Activated T-helper 1 cell treated with Interleukin-2 at 50 U/mL for 16 hours (primary cell): ENCODE data around the gene CITED1.
"Not testable (repeated sequence)": the region's sequence is repeated elsewhere in the genome, so short reads cannot be mapped to it uniquely, and the experiment has no call there.

Source experiments
- DNase-seq: peaks from one replicate; pipeline ENCODE4 v3.0.0-alpha.2; 2020; ENCODE audit warnings: low read depth

CITED1 gene, protein sequence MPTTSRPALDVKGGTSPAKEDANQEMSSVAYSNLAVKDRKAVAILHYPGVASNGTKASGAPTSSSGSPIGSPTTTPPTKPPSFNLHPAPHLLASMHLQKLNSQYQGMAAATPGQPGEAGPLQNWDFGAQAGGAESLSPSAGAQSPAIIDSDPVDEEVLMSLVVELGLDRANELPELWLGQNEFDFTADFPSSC

DNA sequence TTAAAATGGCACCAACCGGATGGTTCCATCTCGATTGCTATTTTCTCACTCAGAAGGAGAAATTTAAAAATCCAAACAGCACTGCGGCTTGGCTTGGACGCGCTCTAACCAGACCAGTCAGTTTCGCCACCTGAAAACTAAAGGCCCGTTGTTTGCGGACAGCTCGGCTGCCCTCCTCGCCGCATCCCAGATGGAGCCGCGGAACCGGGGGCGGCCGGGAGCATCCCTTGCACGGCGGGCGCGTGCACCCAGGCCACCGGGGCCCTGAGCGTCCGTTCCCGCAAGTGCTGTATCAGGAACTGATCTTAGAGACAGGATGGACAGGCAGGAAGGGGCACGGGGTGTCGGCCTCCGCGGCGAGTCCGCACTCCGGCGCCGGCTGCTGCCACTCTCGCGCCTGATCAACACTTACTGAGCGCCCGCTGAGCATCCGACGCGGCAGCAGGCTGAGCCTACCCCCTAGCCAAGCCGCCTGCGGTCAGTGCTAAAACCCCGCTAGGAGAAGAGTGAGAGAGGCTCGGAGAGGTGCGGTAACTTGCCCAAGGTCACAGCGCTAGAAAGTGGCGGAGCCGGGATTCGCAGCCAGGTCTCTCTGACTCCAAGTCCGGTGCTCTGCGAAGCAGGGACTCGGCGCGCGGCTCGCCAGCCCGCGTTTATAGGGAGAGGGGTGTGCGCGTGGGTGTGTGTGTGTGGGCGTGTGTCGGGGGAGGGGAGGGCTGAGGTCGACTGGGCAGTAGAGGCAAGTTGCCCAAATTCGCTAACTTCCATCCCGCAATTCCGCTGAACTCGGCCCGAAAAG is at the start of gene CITED1:
Gene CITED1, minus strand, starts transcription at position 629 of the 799 bp plus-strand sequence. CDS start 3,045 bp downstream, outside the sequence.
- DNase-seq = no peak

DNA sequence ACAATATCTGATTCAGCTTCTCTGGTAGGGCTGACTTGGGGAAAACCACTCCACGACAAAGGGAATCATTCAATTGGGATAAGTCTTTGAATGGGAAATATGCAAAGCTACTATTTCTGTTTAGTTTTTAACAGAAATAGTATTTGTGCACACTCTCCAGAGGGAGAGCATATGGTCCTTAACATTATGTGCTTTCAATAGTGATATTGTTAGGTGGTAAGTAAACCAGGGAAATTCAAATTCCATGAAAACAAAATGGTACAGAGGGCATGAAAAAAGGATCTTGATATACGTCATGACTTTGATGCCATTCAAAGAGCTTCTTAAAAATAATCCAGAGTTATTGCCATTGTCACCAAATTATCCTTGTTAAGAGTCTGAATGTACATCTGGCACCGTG is 47.1 kb upstream of the CITED1 start:
- DNase-seq = no peak

DNA sequence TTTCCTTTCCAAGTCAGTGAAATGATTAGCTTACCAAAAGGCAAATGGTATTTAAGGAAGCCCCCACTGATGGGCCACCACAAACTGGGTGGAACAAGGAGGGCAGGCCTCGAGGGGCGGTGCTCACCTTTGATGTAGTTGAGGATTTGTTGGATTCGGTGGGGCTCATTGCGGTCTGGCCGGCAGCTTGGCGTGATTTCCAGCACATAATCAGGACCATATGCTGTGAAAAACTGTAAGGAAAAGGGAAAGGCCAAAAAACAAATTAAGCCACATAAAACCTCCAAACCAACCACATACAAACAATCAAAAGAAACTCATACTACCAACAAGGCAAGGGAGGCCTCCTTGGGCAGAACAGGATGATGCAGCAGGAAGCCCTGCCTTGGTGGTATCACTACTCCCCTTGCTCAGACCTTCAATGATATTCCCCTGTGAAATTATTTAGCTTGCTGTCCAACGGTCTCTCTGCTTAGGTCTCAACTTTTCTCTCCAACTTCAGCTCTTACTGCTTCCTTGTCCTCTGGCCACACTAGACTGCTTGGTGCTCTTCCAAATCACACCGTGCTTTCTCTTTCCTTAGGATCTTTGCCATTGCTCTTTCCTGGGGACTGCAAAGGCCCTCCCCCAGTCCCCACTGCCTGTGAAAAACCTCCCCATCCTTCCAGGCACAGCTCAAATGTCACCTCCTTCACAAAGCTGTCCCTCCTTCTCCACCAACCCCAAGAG is 46.1 kb upstream of the CITED1 start:
- no peak for DNase-seq

DNA sequence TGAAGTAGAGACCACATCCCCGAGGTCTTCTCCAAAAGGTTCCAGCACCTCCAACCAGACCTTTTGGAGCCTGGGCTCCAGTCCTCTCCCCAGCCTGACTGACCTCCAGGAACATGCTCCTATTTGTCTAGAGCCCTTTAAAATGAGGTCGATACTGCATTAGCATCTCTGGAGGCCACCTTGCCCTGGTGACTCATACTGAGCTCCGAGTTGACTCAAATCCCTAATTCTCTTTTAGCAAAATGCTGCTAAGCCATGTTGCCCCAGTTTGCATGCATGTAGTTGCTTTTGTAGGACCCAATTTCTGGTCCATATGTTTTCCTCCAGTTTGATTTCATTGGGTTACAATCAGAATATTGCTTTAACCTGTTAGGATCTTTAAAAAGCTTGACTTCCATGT is 43.5 kb upstream of the CITED1 start:
- DNase-seq = no peak

DNA sequence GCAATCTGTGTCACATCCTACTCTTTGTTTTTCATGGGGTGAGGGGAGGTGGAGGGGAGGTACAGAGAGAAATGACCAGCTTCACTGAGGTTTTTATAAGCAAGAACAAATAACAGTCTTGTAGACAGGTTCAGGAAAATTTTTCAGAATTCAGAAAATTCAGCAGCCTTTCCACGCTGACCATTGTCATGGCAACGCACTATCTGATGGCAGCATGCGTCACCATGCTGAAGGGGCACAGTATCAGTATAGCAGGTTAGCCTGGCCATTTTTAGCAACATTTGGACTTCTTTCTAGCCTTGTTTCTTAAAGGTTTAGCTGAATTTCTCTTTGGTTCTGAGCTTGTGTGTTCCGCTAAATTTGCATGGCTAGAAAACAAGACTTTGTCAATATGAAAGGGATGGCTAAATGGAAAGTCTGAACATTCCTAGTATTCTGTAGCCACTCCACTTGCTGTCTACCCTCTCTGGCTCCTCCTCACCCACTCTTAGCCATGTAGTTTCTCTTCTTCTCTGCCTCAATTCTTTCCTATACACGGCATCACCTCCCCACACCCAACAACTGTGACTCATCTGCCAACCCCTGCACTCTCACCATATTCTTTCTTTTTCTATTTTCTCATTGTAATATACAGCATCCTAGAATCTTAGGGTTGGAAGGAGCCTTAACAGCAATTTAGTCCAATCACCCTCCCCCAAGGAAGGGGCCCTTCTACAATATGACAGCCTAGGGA is 42.7 kb upstream of the CITED1 start:
- DNase-seq = no peak

DNA sequence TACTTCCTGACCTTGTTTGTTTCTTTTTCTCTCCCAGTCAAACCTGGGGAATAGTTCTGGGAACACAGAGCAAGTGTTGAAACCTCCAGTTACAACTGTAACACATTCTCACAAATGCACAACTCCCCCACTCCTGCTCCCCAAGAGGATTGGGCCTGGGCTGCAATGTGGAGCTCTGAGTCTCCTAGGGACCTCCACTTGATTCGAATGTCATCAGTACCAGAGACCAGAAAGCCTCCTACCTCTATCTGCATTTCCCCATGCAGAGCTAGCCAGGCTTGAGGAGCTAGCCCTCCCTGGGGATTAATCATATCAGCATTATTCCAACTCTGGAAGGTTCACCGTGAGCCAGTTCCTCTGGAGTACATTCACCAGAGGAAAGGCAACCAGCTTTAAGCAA is 41.7 kb upstream of the CITED1 start:
- no peak for DNase-seq

DNA sequence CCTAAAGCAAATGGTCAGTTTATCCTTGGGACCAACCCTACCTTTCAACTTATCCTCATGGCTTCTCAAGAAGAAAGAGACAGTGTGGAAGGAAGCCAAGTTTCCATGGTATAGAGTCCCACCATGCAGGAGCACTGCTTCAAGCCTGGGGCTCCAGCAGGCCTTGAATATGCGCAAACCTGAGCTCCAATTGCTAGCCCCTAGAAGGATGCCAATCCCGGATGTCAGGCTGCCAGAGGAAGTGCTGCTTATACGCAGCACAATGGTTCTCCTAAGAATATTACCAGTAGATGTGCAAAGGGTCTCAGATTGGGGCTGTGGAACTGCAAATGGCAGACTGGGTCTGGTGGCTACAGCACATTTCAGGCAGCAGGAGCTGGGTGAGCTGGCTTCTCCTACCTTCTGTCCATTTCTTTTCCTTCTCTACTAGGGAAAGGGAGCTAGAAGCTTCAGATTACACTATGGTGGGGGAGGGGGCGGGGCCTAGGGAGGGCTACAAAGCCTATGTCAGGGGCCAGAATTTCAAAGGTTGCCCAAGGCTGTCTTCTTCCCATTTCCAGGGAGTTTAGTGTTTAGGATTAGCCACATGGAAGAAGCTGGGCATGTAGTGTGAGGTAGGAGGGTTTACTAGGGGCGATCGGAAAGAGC is 40.7 kb upstream of the CITED1 start:
- DNase-seq = no peak

DNA sequence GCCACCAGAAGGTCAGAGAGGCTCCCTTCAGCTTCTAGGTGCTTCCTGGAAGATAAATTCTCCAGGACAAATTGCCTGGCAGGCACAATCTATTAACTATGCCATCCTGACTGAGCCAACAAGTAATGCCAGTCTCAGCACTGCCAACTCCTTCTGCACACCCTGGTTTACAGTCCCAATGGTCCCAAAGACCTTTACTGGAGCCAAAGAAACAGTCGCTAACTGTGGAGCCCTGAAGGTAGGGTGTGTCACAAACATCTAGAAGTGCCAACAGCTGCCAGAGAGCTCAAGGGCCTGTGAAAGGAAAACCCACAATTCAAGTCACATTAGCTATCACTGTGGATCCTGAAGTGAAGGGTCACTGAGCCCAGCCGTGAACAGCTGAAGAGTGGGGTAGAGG is 34.9 kb upstream of the CITED1 start:
- no peak for DNase-seq

DNA sequence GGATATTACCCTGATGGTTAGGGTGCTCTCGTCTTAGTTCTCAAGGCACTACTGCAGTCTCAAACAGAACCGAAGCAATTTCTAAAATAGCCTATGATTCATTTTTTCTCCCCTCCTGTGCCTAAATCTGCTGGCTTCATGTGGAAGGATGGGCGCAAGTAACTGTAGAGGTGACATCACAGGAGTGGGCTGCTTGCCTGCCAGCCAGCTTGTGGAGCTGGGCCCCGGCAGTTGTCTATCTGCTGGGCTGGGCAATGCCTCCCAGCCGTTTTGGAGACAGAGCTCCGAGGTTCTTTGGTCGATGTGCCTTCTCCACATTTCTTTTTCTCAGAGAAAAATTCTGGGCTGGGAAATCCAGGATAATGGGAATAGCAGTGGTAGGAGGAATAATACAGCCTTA is 34.3 kb upstream of the CITED1 start:
- no peak for DNase-seq

DNA sequence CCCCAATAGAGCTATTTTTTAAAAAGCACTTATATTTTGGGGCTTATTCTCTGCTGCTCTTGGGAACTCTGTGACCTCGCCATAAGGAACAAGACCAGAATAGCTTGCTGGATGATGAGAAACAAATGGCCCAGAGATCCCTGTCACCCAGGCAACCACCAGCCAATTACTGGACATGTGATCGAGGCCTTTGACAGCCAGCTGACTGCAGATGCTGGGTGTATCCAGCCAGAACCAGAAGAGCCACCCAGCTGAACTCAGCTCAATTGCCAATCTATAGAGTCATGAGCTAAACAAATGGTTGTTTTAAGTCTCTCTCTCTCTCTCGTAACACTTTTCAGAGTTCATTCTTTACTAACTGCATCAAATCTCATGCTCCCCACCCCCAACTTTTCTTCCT is 24.4 kb upstream of the CITED1 start:
- DNase-seq = no peak

DNA sequence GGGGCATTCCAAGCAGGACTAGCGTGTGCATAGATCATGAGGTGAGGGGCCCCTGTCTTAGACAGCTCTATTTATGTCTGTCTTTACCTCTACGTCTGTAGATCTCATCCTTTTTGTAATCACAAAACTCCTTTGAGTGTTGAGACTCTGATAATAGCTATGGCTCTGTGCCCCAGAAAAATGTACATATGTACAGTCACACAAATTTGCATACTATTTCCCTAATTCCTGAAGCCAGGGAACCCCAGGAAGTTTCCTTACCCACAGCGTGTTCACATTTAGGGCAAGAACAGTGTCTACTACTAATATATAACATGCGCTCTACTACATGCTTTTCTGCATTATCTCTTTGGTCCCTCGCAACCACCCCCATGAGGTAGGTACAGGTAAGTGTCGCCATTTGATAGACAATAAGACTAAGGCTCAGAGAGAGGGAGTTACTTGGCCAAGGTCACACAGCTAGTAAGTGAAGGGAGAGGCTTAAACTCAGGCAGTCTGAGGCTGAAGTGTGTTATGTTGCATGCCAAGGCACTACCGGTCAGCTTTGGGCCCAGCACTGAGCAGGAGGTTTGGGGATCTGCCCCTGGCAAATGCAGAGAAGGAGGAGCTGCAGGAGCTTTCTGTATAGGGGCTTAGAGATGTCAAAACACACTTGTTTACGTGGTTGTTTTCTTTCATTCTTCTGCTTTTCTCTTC is 21.0 kb upstream of the CITED1 start:
- DNase-seq = no peak

DNA sequence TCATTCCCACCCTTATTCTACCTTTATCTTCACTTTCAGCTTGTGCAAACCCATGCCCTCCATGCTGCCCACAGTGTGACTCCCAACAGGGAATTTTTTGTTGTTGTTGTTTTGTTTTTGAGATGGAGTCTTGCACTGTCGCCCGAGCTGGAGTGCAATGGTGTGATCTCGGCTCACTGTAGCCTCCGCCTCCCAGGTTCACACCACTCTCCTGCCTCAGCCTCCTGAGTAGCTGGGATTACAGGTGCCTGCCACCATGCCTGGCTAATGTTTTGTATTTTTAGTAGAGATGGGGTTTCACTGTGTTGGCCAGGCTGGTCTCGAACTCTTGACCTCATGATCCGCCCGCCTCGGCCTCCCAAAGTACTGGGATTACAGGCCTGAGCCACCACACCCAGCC is 13.9 kb upstream of the CITED1 start:
- not testable (repeated sequence) for DNase-seq

DNA sequence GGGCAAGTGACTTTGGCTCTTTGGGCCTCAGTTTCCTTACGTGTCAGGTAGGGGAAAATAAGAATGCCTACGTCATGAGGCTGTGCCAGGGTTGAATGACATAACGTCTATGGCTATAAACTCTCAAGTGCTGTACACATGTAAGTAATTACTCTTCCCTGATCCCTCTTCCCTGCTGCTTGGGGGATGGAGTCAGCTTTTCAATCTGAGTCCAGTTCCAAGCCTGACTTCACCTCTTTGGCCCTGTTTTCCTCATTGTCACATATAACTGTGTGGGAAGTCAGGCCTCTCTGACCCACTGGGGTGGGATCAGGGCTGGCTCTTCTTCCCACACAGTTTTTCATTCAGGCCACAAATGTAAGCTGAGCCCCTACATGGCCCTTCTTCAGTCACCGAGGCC is 11.4 kb upstream of the CITED1 start:
- no peak for DNase-seq

DNA sequence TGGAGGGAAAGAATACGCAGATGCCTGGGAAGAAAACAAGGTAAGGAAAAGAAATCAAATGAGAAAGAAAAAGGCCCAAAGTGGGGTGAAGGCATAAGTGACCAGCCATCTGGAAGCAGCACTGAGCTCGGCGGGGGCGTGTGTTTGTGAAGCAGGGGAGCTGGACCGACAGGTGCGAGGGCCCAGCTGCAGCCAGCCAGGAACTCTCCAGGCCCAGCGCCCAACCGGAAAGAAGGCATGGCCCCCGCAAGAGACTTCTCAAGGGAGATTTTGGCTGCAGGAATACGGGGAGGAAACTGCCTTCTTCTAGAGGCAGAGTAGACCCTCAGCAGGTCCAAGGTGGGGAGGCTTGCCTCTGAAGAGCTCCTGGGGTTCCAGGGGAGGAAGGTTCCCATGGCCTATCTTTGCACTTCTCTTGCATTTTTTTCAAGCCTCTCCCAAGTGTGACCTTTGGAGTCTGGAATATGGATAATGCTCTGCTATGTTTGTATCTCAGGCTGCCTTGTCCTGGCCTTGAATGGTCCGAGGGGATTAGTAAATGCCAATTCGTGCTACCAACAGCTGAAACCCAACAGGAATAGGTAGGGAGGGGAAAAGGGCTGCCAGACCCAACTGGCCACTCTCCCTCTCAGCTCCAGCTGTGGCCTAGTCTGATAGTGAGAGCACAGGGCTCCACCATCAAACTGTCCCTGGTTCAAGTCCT is 10.8 kb upstream of the CITED1 start:
- no peak for DNase-seq

DNA sequence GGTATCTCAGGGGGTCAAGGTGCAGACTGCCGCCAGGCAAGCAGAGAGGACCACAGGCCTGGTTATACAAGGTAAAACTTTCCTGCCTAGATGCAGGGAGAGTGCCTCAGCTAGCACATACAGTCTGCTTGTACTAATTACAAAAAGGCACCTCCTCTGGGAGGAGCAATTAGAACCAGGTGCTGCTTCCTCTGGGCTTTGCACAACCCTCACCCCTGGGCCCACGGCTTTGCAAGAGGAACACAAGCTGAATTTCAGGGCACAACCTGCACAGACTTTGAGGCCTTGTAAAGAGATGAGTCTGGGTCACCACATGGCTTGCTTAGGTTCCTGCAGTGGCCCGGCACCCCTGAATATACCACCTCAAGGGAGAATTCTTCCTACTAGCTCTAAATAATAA is 9.2 kb upstream of the CITED1 start:
- DNase-seq = no peak

DNA sequence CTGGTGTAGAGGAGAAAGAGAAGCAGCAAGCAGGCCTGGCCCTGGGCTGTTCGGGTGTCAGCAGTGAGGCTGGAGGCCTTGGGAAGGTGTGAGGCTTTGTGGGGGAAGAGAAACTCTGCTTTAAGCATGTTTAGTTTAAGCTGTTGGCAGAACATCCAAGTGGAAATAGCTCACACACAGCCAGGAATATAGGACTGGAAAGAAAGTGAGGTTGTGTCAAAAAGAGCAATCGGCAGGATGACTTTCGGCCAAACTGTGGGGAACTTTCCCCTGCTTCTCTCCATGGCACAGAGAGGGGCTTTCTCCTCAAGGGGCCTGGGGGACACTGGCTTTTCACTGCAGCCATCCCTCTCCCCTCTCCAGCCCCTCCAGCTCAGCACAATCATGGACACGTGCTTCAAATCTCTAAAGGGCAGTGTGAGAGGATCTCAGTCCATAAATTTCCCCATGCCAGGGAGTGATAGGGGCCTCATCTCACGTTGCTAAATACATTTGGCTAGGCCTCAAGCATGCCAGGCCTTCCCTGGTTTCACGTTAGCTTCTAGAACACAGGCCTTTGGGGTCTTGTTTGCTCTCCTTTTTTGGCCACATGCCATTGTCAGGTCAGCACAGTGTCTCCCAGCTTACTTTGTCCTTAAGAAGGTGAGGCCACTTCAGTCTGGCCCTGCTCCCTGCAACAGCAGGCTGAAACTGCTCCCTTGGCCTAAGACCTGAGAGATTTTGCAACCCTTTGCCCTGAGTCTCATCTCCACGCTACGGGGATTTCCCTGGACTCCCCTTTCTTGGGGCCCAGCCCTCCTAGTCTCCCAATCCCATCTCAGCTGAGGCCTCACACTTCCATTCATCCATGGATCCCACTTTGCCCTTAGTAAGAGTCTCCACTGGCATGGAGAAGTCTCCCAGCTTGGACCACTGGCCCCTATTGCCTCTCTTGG is 8.3 kb upstream of the CITED1 start:
- no peak for DNase-seq

DNA sequence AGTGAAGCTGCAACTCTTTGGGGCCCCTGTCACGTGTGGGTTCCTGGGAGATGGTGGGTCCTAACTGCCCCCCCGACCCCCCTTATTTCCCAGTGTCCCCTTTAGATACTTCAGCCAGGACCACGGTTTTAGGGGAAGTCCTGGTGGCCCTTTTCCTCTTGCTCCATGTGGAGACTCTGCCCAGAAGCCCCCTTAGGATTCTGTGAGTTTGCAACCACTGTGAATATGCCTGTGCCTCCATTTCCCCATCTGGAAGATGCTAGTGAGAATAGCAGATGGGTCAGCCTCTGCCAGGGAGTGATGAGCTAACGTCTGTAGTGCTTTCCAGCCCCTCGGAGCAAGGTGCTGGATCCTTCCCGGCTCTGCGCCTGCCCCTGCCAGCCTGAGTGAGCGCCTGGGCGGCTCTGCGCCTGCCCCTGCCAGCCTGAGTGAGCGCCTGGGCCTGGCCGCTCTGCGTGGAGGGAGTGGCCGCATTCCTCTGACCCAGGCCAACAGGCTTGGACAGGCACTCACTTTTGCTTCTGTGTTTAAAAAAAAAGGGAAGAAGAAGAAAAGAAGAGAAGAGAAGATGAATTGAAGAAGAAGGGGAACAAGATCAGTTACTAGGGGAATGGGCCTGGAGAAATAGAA is 6.7 kb upstream of the CITED1 start:
- DNase-seq = no peak

DNA sequence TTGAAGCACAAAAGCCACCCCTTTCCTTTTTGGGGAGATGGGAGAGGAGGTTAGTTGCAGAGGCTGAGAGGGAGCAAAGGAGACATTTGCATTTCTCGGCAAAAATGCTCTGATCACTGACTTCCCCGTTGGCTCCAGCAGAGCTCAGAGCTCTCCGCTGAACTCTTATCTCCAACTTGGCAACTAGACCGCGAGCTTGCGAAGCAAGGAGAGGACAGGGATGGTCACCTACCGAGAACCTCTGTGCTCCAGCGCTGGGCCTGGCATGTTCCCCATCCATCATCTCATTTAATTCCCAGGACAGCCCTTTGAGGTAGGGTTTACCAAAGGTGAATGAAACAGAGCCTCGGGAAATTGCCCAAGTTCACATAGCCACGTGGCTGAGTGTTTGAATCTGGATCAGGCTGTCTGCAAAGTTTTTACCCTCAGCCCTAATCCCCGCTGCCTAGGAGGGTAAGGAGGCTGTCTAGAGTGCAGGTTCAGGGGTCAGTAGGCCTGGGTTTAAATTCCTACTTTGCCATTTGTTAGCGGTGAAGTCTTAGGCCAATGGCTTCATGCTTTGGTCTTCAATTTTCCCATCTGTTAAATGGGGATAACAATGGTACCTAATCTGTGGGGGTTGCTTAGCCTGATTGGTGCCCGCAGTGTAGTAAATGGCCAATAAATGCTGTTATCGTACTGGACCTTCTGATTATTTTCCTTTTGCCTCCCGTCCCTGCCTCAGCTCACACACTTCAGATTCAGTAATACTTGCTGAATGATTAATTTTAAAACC is 3.8 kb upstream of the CITED1 start:
- no peak for DNase-seq
